HCT116 (cell line): ENCODE data around the gene RPL36A. TPM values are rescaled to one million over a fixed set of nuclear protein-coding genes. Genes with fewer than 3 reads are reported as not detected.

Experiments used
- ATAC-seq: fragments of 200-7000 bp; cut with Tn5 transposase; 2 replicates; pipeline ENCODE4 v1.9.1; 2020; ENCODE audit warnings: mild to moderate bottlenecking, moderate library complexity
- BruUV-seq: library from RNA; stranded (reverse); fragments of 400-500 nt; replicated peaks from 2 replicates; lab custom pipeline; 2021; lab: Mats Ljungman, UMichigan
- CTCF ChIA-PET: fragments of 300-600 bp; sonication (Branson Sonifier 250); formaldehyde crosslinking; loops from one replicate; lab custom pipeline; 2021; ENCODE audit warnings: antibody characterized with exemption; lab: Charles Lee
- POLR2A ChIA-PET: fragments of 300-600, 350-600 bp; sonication (Branson Sonifier 250); formaldehyde crosslinking; loops from one replicate; lab custom pipeline; 2021; ENCODE audit warnings: antibody characterized with exemption; lab: Charles Lee
- RAD21 ChIA-PET, 2 experiments: fragments of 300-600 bp; sonication (Branson Sonifier 250); formaldehyde crosslinking; loops; one replicate each; lab custom pipeline; 2023; ENCODE audit warnings: low total read pairs in 2 of 2; ENCODE audit not compliant: uncharacterized antibody in 2 of 2, unreplicated experiment in 2 of 2, low non-redundant PET in 1 of 2; lab: Charles Lee
- DNase-seq: peaks from one replicate; pipeline ENCODE4 v3.0.0-alpha.2; 2010; ENCODE audit warnings: low read depth, low spot score
- H2AFZ ChIP-seq: fragments of 200-600 bp; shearing (Covaris generic), sonication (generic); 2 replicates; pipeline ENCODE4 v1.6.1; 2017; ENCODE audit warnings: low read depth, mixed run types, mixed read lengths, antibody characterized with exemption, low read length; ENCODE audit not compliant: poor library complexity, severe bottlenecking
- H3K27ac ChIP-seq: 2 replicates; pipeline ENCODE4 v1.5.1; 2012; ENCODE audit warnings: low read depth, low read length
- H3K27me3 ChIP-seq: fragments of 200-600 bp; sonication (generic); 2 replicates; pipeline ENCODE4 v1.6.1; 2016; ENCODE audit warnings: mixed run types, low read length, mixed read lengths; ENCODE audit not compliant: insufficient read depth
- H3K36me3 ChIP-seq, 2 experiments: fragments of 200-500 bp in 1 of 2; fragments of 200-600 bp in 1 of 2; sonication (Bioruptor generic) in 1 of 2; sonication (generic) in 1 of 2; 2 replicates each; pipeline versions ENCODE4 v1.5.1 to v1.6.1; 2014 to 2016; ENCODE audit warnings: low read length in 2 of 2, inconsistent platforms in 1 of 2, mixed read lengths in 1 of 2, mixed run types in 1 of 2; ENCODE audit not compliant: insufficient read depth in 2 of 2, control insufficient read depth in 1 of 2
- H3K4me1 ChIP-seq, 2 experiments: fragments of 200-600 bp in 1 of 2; sonication (generic) in 1 of 2; 2 replicates each; pipeline versions ENCODE4 v1.5.1 to v1.6.1; 2012 to 2017; ENCODE audit warnings: low read length in 2 of 2, inconsistent platforms in 1 of 2, mild to moderate bottlenecking in 1 of 2, mixed read lengths in 1 of 2, mixed run types in 1 of 2, moderate library complexity in 1 of 2; ENCODE audit not compliant: insufficient read depth in 2 of 2, control insufficient read depth in 1 of 2
- H3K4me2 ChIP-seq: fragments of 200-600 bp; sonication (generic); 2 replicates; pipeline ENCODE4 v1.6.1; 2017; ENCODE audit warnings: mixed run types, low read length, mixed read lengths
- H3K4me3 ChIP-seq, 2 experiments: fragments of 200-600 bp in 1 of 2; sonication (generic) in 1 of 2; replicated peaks in 1 of 2; 2 replicates each; pipeline ENCODE4 v1.5.1; 2011 to 2016; ENCODE audit warnings: low read length in 2 of 2, control low read depth in 1 of 2, low read depth in 1 of 2, mild to moderate bottlenecking in 1 of 2, mixed read lengths in 1 of 2, mixed run types in 1 of 2
- H3K79me2 ChIP-seq: fragments of 200-600 bp; sonication (generic); 2 replicates; pipeline ENCODE4 v1.6.1; 2017; ENCODE audit warnings: mild to moderate bottlenecking, mixed run types, low read length, moderate library complexity, mixed read lengths; ENCODE audit not compliant: insufficient read depth
- H3K9ac ChIP-seq: fragments of 200-600 bp; sonication (generic); 2 replicates; pipeline ENCODE4 v1.6.1; 2016; ENCODE audit warnings: low read length, mixed read lengths
- H3K9me2 ChIP-seq: fragments of 200-600 bp; sonication (generic), shearing (Covaris generic); 2 replicates; pipeline ENCODE4 v1.6.1; 2017; ENCODE audit warnings: mixed run types, mild to moderate bottlenecking, moderate library complexity; ENCODE audit not compliant: insufficient read depth
- H3K9me3 ChIP-seq, 2 experiments: fragments of 200-500 bp in 1 of 2; fragments of 200-600 bp in 1 of 2; sonication (Bioruptor generic) in 1 of 2; sonication (generic) in 1 of 2; 2 replicates each; pipeline ENCODE4 v1.6.1; 2014 to 2017; ENCODE audit warnings: low read length in 2 of 2, mixed read lengths in 2 of 2, inconsistent platforms in 1 of 2, low read depth in 1 of 2, mild to moderate bottlenecking in 1 of 2, mixed run types in 1 of 2, moderate library complexity in 1 of 2; ENCODE audit not compliant: control insufficient read depth in 1 of 2, insufficient read depth in 1 of 2
- H4K20me1 ChIP-seq: fragments of 200-600 bp; sonication (generic), shearing (Covaris generic); 2 replicates; pipeline ENCODE4 v1.6.1; 2017; ENCODE audit warnings: mixed run types, mild to moderate bottlenecking, moderate library complexity; ENCODE audit not compliant: insufficient read depth
- ATF3 ChIP-seq: IDR thresholded peaks from 2 replicates; pipeline ENCODE4 v1.6.1; 2012
- CBX3 ChIP-seq: IDR thresholded peaks from 2 replicates; pipeline ENCODE4 v1.6.1; 2012; ENCODE audit warnings: low read depth
- CEBPB ChIP-seq: IDR thresholded peaks from 2 replicates; pipeline ENCODE4 v1.6.1; 2012; ENCODE audit warnings: low read depth
- ELF1 ChIP-seq: IDR thresholded peaks from 2 replicates; pipeline ENCODE4 v1.6.1; 2012; ENCODE audit warnings: low read depth, borderline replicate concordance
- EZH2 ChIP-seq: fragments of 200-600 bp; sonication (generic); IDR thresholded peaks from 2 replicates; pipeline ENCODE4 v1.6.1; 2017; ENCODE audit warnings: antibody characterized with exemption, mixed run types
- EZH2phosphoT487 ChIP-seq: fragments of 200-600 bp; IDR thresholded peaks from 2 replicates; pipeline ENCODE4 v1.6.1; 2018; ENCODE audit warnings: antibody characterized with exemption, borderline replicate concordance
- FOSL1 ChIP-seq: IDR thresholded peaks from 2 replicates; pipeline ENCODE4 v1.6.1; 2012; ENCODE audit warnings: low read depth
- JUND ChIP-seq: IDR thresholded peaks from 2 replicates; pipeline ENCODE4 v1.6.1; 2012
- POLR2A ChIP-seq: IDR thresholded peaks from 2 replicates; pipeline ENCODE4 v1.7.0; 2011; ENCODE audit warnings: borderline replicate concordance; ENCODE audit not compliant: insufficient read depth, insufficient read length; ENCODE audit errors: extremely low read depth
- POLR2AphosphoS5 ChIP-seq: IDR thresholded peaks from 2 replicates; pipeline ENCODE4 v1.6.1; 2011; ENCODE audit warnings: mild to moderate bottlenecking, low read depth, low read length, moderate library complexity
- SRF ChIP-seq: IDR thresholded peaks from 2 replicates; pipeline ENCODE4 v1.6.1; 2012; ENCODE audit warnings: low read depth
- TCF7L2 ChIP-seq: IDR thresholded peaks from 2 replicates; pipeline ENCODE4 v1.7.0; 2011; ENCODE audit warnings: borderline replicate concordance, inconsistent platforms; ENCODE audit not compliant: insufficient read depth, insufficient read length; ENCODE audit errors: extremely low read depth
- ZFX ChIP-seq: fragments of 450-650 bp; IDR thresholded peaks from 2 replicates; pipeline ENCODE4 v1.6.1; 2017
- ZNF274 ChIP-seq: fragments of 200-500 bp; sonication (Bioruptor generic); IDR thresholded peaks from 2 replicates; pipeline ENCODE4 v1.6.1; 2014; ENCODE audit warnings: mild to moderate bottlenecking, low read depth, low read length, inconsistent platforms
- intact Hi-C: fragments of 100-400 bp; cut with micrococcal nuclease; formaldehyde crosslinking; loops from 2 replicates; pipeline ENCODE4 v1.10.0; 2022
- total RNA-seq: library from RNA; stranded (reverse); gene quantifications from one replicate; pipeline ENCODE4 v1.2.1, GENCODE V29; 2021; ENCODE audit not compliant: unreplicated experiment
- TF ChIP-seq, protein P1 (sequence below): IDR thresholded peaks from 2 replicates; pipeline ENCODE4 v1.6.1; 2012
- TF ChIP-seq, protein P2 (sequence below): IDR thresholded peaks from 2 replicates; pipeline ENCODE4 v1.6.1; 2012; ENCODE audit warnings: low read depth

Gene RPL36A
- total RNA-seq, 1 experiment from 2014 or later = 360 TPM

GRCh38 chrX:101365301-101365795 lies 25.5 kb upstream of the RPL36A start:
- intact Hi-C loops = no loop called here
- no peak overlapping the region for H2AFZ ChIP-seq
- no TSS peak for BruUV-seq
- CTCF ChIA-PET = no interaction called here
- H3K9ac ChIP-seq = no peak overlapping the region
- RAD21 ChIA-PET = no interaction called here
- DNase-seq (no peak), ATAC-seq (no peak)
- no peaks in the 10 kb centered on the region for H3K9me3 ChIP-seq
- no peak overlapping the region for H3K4me3 ChIP-seq
- POLR2A ChIA-PET = interaction anchor here (1.3 kb wide), 1 partner anchor 25 kb away, joined by 3 read pairs; no protein-coding TSS in a partner anchor
- H3K36me3 ChIP-seq = no peaks in the 10 kb centered on the region
- TF ChIP-seq ZNF274 = no peak
- TF ChIP-seq CEBPB = no peak
- TF ChIP-seq, all 23 proteins: peak for 0
- H3K4me2 ChIP-seq = no peak overlapping the region
- no peaks in the 10 kb centered on the region for H3K9me2 ChIP-seq
- no peaks in the 10 kb centered on the region for H4K20me1 ChIP-seq
- no peak overlapping the region for H3K27ac ChIP-seq
- no peaks in the 10 kb centered on the region for H3K27me3 ChIP-seq
- no peaks in the 10 kb centered on the region for H3K4me1 ChIP-seq
- H3K79me2 ChIP-seq = no peaks in the 10 kb centered on the region

DNA sequence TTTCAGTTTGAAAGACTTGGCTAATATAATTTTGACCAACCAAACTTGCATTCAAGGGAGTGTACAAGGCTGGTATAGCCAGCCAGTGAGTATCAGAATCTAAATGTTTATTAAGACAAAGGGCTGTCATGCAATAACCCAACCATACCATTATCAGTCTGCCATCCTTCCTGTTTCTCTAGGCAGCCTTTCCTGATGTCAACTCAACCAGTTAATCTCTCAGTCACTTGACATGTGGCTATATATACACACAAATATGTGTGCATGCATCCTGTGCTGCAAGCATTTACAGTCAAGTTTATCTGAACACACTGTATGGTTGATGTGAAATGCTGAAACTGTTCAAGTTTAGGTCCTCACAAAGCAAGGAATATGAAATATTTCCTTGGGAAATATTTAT lies 22.0 kb upstream of the RPL36A start:
- Histone ChIP-seq H3K27me3 (no peaks in the 10 kb centered on the region), H3K9me2 (no peaks in the 10 kb centered on the region), H3K9ac (no peak overlapping the region), H4K20me1 (no peaks in the 10 kb centered on the region), H3K9me3 (no peaks in the 10 kb centered on the region), H3K4me2 (no peak overlapping the region), H3K4me3 (no peak overlapping the region), H2AFZ (no peak overlapping the region), H3K79me2 (no peaks in the 10 kb centered on the region), H3K36me3 (no peaks in the 10 kb centered on the region), H3K4me1 (no peaks in the 10 kb centered on the region), H3K27ac (no peak overlapping the region)
- BruUV-seq = no TSS peak
- intact Hi-C loops = no loop called here
- DNase-seq (no peak), ATAC-seq (no peak)
- POLR2A ChIA-PET = no interaction called here
- no peak for TF ChIP-seq TCF7L2
- TF ChIP-seq ZFX = no peak
- TF ChIP-seq SRF = no peak
- no peak for TF ChIP-seq ELF1
- TF ChIP-seq, protein P1, sequence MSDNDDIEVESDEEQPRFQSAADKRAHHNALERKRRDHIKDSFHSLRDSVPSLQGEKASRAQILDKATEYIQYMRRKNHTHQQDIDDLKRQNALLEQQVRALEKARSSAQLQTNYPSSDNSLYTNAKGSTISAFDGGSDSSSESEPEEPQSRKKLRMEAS = no peak
- TF ChIP-seq EZH2phosphoT487 = no peak
- no peak for TF ChIP-seq FOSL1
- no peak for TF ChIP-seq POLR2A
- TF ChIP-seq POLR2AphosphoS5 = no peak
- no peak for TF ChIP-seq JUND
- TF ChIP-seq, protein P2, sequence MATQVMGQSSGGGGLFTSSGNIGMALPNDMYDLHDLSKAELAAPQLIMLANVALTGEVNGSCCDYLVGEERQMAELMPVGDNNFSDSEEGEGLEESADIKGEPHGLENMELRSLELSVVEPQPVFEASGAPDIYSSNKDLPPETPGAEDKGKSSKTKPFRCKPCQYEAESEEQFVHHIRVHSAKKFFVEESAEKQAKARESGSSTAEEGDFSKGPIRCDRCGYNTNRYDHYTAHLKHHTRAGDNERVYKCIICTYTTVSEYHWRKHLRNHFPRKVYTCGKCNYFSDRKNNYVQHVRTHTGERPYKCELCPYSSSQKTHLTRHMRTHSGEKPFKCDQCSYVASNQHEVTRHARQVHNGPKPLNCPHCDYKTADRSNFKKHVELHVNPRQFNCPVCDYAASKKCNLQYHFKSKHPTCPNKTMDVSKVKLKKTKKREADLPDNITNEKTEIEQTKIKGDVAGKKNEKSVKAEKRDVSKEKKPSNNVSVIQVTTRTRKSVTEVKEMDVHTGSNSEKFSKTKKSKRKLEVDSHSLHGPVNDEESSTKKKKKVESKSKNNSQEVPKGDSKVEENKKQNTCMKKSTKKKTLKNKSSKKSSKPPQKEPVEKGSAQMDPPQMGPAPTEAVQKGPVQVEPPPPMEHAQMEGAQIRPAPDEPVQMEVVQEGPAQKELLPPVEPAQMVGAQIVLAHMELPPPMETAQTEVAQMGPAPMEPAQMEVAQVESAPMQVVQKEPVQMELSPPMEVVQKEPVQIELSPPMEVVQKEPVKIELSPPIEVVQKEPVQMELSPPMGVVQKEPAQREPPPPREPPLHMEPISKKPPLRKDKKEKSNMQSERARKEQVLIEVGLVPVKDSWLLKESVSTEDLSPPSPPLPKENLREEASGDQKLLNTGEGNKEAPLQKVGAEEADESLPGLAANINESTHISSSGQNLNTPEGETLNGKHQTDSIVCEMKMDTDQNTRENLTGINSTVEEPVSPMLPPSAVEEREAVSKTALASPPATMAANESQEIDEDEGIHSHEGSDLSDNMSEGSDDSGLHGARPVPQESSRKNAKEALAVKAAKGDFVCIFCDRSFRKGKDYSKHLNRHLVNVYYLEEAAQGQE = no peak
- no peak for TF ChIP-seq ATF3
- no peak for TF ChIP-seq CBX3
- no peak for TF ChIP-seq EZH2
- RAD21 ChIA-PET = no interaction called here
- CTCF ChIA-PET = no interaction called here
